ENCODE results near the gene NRROS. TPM values are rescaled to one million over a fixed set of nuclear protein-coding genes. Genes with fewer than 3 reads are reported as not detected.

The NRROS gene
- total and polyA plus RNA-seq, 10 of the 15 experiments (the other 5 are each of a cell fraction or from before 2014, with no cell fraction given): 0.35 to 42.2 (median 12.6) TPM

DNA sequence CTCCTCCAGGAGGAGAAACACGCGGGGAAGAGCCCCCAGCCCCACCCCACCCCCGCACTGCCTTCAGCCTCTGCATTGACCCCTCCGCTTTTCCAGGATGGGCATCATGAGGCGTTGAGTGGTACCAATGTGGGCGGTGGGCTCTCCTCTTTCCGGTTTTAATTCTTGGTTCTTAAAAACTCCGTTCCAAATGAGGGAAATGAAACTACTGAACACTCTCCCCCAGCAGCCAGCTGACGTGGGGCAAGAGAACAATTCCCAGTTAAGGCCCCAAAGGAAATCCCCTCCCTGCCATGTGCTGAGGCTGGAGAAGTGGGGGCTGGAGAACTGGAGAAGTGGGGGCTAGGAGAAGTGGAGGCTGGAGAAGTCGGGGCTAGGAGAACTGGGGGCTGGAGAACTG, 5.3 kb upstream of the NRROS start (continued):
- TF ChIP-seq, protein P1, sequence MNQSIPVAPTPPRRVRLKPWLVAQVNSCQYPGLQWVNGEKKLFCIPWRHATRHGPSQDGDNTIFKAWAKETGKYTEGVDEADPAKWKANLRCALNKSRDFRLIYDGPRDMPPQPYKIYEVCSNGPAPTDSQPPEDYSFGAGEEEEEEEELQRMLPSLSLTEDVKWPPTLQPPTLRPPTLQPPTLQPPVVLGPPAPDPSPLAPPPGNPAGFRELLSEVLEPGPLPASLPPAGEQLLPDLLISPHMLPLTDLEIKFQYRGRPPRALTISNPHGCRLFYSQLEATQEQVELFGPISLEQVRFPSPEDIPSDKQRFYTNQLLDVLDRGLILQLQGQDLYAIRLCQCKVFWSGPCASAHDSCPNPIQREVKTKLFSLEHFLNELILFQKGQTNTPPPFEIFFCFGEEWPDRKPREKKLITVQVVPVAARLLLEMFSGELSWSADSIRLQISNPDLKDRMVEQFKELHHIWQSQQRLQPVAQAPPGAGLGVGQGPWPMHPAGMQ (IDR thresholded peaks at IDR 0.05; ENCODE audit: borderline replicate concordance): no peak
- peak; percentile 36; the same call in 1 of the 2 replicates for TF ChIP-seq ATF7 (IDR thresholded peaks at IDR 0.05; ENCODE audit: low read depth)
- TF ChIP-seq TARDBP (IDR thresholded peaks at IDR 0.05; ENCODE audit: borderline replicate concordance): no peak
- no peak for TF ChIP-seq CHD4 (IDR thresholded peaks at IDR 0.05)
- no peak for TF ChIP-seq TCF7 (IDR thresholded peaks at IDR 0.05; ENCODE audit: borderline replicate concordance)
- TF ChIP-seq, protein P2, sequence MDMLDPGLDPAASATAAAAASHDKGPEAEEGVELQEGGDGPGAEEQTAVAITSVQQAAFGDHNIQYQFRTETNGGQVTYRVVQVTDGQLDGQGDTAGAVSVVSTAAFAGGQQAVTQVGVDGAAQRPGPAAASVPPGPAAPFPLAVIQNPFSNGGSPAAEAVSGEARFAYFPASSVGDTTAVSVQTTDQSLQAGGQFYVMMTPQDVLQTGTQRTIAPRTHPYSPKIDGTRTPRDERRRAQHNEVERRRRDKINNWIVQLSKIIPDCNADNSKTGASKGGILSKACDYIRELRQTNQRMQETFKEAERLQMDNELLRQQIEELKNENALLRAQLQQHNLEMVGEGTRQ (IDR thresholded peaks at IDR 0.05; ENCODE audit: borderline replicate concordance, low read depth, low read length): no peak
- no peak for TF ChIP-seq ZNF217 (IDR thresholded peaks at IDR 0.05)
- TF ChIP-seq ZNF384 (IDR thresholded peaks at IDR 0.05; ENCODE audit: borderline replicate concordance, low read depth, low read length): no peak
- peak; percentile 93 to 97; a peak in 2 of 4 replicates for TF ChIP-seq EP300 (IDR thresholded peaks at IDR 0.05; ENCODE audit: borderline replicate concordance in 1 of 2, control insufficient read depth in 1 of 2, low read depth in 2 of 2, low read length in 2 of 2)
- no peak for TF ChIP-seq CBX5 (IDR thresholded peaks at IDR 0.05; ENCODE audit: low read depth)
- no peak for TF ChIP-seq CREB1 (IDR thresholded peaks at IDR 0.05; ENCODE audit: low read depth)
- no peak for TF ChIP-seq NFYB (IDR thresholded peaks at IDR 0.05; ENCODE audit: insufficient read depth, low read depth, low read length)
- no peak for TF ChIP-seq RCOR1 (conservative IDR thresholded peaks at IDR 0.05; ENCODE audit: low read depth, low read length)
- no peak for TF ChIP-seq RAD21 (IDR thresholded peaks at IDR 0.05; ENCODE audit: insufficient read depth, low read depth, low read length)
- TF ChIP-seq ZNF622 (IDR thresholded peaks at IDR 0.05): no peak
- no peak for TF ChIP-seq POLR2AphosphoS5 (IDR thresholded peaks at IDR 0.05; ENCODE audit: low read length)
- peak; percentile 68; the same call in 1 of the 2 replicates for TF ChIP-seq BCL11A (IDR thresholded peaks at IDR 0.05; ENCODE audit: low read depth, low read length)
- TF ChIP-seq NRF1 (conservative IDR thresholded peaks at IDR 0.05; ENCODE audit: low read depth, low read length): no peak
- TF ChIP-seq MEF2B (IDR thresholded peaks at IDR 0.05; ENCODE audit: partially characterized antibody, poor library complexity, severe bottlenecking): peak; percentile 45
- TF ChIP-seq, protein P3, sequence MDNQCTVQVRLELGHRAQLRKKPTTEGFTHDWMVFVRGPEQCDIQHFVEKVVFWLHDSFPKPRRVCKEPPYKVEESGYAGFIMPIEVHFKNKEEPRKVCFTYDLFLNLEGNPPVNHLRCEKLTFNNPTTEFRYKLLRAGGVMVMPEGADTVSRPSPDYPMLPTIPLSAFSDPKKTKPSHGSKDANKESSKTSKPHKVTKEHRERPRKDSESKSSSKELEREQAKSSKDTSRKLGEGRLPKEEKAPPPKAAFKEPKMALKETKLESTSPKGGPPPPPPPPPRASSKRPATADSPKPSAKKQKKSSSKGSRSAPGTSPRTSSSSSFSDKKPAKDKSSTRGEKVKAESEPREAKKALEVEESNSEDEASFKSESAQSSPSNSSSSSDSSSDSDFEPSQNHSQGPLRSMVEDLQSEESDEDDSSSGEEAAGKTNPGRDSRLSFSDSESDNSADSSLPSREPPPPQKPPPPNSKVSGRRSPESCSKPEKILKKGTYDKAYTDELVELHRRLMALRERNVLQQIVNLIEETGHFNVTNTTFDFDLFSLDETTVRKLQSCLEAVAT (IDR thresholded peaks at IDR 0.05): no peak
- no peak for TF ChIP-seq NR2C2 (IDR thresholded peaks at IDR 0.05; ENCODE audit: borderline replicate concordance, control insufficient read depth, insufficient read length, low read depth)
- no peak for TF ChIP-seq RFX5 (IDR thresholded peaks at IDR 0.05; ENCODE audit: low read depth, low read length)
- TF ChIP-seq FOXM1 (IDR thresholded peaks at IDR 0.05; ENCODE audit: low read depth, low read length): no peak
- TF ChIP-seq MTA2 (IDR thresholded peaks at IDR 0.05; ENCODE audit: low read depth): peak; percentile 85
- TF ChIP-seq JUNB (IDR thresholded peaks at IDR 0.05): no peak

Data from GM12878 (cell line).